ENCODE results near the gene MTMR10. TPM values are rescaled to one million over a fixed set of nuclear protein-coding genes. Genes with fewer than 3 reads are reported as not detected.

The MTMR10 gene
- total RNA-seq, 1 donor from 2014 or later, result 6.1 TPM

DNA sequence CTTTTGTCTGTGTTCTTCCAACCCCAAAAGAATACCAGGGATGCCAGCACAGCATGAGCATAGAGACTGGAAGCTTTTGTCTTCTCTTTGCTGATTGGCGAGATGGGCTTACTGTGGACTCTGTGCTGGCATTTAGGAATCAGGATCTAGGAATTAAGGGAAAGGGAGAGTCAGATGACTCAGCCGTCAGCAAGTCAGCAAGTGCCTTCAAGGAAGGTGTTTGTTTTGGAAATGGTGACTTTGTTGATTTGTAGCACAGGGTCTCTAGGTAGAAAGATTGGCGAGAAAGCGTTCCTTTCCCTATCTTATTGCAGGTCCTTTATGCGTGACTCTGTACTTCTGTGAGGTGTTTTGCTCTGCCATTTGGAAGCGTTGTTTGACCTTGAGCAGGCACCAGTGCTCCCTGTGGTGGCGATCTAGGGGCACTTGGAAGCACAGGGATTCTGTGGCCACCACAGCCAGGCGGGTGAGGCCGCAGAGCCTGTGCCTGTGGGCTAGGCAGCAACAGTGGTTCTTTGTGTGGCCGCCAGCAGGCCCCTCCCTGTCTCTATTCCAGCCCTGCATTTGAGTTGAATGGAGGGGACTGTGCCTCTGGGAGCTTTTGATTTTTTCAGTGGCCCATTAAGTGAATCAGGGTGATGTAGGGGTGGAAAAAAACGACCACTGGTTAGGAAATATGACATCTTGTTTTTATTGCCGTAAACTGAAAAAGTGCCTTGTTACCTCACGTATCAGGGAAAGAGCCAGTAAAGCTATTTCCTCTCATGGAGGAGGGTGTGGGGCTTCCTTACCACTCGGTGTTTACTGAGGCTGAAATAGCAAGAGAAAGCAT, 68.7 kb downstream of the MTMR10 start:
- peak; percentile 50 to 52 for DNase-seq (ENCODE audit: low spot score in 2 of 2)
- no peak for FAIRE-seq

DNA sequence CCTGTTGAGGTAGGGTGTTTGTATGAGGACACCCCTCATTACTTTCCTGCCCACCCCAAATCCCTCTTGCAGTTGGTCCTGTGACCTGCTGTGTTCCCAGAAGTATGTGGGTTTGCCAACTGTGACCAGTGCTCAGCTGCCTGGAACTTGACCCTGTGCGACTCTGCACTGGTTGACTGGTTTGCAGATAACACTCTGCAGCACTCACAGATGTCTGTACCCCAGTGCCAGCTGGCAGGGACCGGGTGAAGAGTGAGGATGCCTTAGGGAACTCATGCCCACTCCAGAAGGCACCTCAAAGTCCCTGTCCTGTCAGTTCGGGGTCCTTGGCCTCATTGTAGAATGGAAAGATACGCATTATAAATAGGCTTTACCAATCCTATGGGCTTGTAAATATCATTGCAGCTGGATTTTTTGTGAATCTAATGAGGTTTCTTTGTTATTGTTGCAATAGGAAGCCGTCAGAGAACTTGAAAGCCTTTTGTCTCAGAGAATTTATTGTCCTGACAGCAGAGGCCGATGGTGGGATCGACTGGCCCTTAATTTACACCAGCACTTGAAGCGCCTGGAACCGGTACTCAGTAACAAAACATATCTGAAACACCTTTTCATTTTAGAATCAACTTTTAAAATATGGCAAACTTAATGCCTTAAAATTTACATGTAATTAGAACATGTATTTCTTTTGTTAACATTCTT, 69.5 kb downstream of the MTMR10 start:
- FAIRE-seq, result no peak
- DNase-seq (ENCODE audit: low spot score in 2 of 2), result peak in 1 of 2 donors; percentile 30

DNA sequence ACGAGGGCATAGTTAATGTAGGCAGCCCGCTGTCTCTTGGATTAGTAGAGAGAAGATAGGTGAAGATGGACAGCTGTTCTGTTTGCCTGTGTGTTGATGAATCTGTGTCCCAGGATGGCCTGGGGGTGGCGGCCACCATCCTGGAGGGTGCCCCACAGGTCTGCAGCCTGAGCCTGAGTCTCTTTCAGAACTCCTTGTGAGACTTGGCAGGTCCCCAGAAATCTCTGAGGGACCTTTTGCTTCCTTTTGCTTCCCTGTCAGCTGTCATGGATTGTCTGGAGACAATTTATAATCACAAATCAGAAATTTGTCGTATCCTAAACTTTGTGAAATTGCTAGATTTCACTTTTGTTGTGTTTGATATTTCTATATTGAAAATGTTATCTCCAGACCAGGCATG, 70.3 kb downstream of the MTMR10 start:
- FAIRE-seq (no peak), DNase-seq (ENCODE audit: low spot score in 2 of 2) (no peak)

DNA sequence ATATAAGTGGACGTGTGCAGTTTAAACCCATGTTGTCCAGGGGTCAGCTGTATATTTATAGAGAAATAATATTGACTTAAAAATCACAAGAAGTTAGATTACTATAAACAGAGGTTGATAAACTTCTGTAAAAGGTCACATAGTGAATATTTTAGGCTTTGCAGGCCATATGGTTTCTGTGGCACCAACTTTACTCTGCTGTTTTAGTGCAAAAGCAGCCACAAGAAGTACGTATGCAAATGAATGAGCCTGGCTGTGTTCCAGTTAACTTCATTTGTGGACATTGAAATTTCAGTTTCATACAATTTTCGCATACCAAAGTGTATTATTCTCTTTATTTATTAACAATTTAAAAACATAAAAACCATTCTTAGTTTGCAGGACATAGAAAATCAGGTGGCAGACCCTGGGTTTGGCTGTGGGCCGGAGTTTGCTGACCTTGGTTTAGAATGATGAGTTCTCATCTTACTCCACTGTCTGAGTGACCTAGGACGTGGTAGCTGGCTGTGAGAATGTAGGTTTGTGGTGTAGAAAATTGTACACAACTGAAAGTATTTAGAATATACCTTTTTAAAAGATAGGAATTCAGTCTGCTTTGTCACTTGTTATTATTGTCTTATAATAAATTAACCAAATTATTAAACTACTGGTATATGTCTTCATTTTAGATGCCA, 71.4 kb downstream of the MTMR10 start:
- no peak for FAIRE-seq
- DNase-seq (ENCODE audit: low spot score in 2 of 2), result no peak

DNA sequence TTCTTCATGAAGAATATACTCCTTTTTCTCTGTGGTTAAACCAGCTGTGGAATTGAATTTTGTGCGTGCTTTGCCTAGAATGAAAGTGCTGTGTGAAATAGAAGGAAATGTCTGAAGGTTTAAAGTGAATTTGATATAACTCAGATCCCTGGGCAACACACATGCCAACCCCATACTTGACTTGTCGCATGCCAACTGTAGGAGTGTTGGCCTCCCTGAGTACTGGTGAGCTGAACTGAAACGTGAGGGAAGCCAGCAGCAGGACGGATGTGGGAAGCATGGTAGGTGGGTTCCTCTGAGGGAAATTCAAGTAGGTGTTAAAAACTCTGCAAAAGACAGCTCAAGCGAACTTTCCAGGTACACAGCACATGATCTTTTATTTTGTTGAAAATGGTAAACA, 73.1 kb downstream of the MTMR10 start:
- no peak for FAIRE-seq
- no peak for DNase-seq (ENCODE audit: low spot score in 2 of 2)

GRCh38 chr15:30917675-30918074, 73.8 kb downstream of the MTMR10 start:
- DNase-seq (ENCODE audit: low spot score in 2 of 2) (no peak), FAIRE-seq (no peak)

GRCh38 chr15:30917013-30917412, 74.4 kb downstream of the MTMR10 start:
- DNase-seq (ENCODE audit: low spot score in 2 of 2), result no peak
- FAIRE-seq, result no peak

GRCh38 chr15:30913761-30914160, 77.7 kb downstream of the MTMR10 start:
- DNase-seq (ENCODE audit: low spot score in 2 of 2), result no peak
- no peak for FAIRE-seq

DNA sequence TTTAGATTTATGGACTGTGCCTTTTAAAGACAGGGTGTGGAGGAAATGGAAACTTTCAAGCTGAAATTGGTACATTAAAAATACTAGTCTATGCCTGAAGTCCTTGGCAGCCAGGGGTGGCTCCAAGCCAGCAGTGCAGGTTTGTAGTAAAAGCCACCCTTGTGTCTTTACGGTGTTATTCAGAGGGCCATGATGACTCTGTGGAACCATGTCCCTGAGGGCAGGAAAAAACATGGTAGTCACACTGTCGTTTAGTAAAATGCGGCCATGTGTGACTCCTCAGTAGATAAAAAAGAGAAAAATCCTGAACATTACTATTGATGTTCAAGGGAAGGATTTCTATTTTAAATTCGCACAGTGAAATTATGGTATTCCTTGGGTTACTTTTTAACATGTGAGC, 85.1 kb downstream of the MTMR10 start:
- no peak for FAIRE-seq
- no peak for DNase-seq (ENCODE audit: low spot score in 2 of 2)

- DNase-seq (ENCODE audit: low spot score in 2 of 2) (no peak), FAIRE-seq (no peak)
These were observed 85.6 kb downstream of the MTMR10 start for GRCh38 chr15:30905821-30906220.

DNA sequence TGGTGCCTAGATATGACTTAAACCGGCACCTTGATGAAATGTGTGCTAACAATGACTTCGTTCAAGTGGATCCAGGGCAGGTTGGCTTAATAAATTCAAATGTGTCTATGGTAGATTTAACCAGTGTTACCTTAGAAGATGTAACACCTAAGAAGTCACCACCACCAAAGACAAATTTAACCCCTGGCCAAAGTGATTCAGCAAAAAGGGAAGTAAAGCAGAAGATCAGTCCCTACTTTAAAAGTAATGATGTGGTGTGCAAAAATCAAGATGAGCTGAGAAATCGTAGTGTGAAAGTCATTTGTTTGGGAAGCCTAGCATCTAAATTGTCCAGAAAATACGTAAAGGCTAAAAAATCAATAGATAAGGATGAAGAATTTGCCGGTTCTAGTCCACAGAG, 86.6 kb downstream of the MTMR10 start:
- no peak for FAIRE-seq
- no peak for DNase-seq (ENCODE audit: low spot score in 2 of 2)

DNA sequence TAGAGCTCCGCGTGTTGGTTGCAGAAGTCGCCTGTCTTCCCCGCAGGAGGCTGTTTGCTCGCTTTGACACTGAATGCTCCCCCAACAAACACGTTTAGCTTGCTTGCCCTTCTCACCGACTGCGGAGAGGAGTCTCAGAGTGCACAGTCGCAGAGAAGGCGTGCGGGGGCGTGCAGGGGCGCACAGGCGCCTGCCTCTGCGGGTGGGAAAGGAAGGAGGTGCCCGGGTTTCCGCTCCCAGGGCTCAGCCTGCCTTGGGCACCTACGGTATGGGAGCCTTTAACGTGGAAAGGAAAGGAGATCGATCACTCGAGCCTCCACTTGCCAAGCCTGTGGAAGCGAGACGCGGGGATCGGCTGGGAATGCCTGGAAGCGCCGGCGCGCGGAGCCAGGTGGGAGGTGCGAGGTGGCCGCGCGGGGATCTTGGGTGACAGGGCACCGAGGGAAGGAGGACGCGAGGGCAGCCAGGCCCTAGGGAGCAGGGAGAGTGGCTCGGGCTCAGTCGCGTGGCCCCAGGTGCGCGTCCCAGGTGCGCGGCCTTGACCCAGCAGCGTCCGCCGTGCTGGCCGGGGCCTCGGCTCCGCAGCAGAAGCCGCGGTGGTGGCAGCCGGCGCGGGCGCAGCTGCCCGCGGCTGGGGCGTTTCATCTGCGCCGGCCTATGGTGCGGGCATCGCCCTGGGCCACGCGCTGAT, 87.8 kb downstream of the MTMR10 start, which contains the start of gene FAN1:
Gene FAN1, plus strand, starts transcription at position 419 of the 691 bp plus-strand sequence. CDS start 749 bp downstream, outside the sequence.
- peak; percentile 87 to 89 for DNase-seq (ENCODE audit: low spot score in 2 of 2)
- FAIRE-seq, result no peak

- FAIRE-seq (no peak), DNase-seq (ENCODE audit: low spot score in 2 of 2) (no peak)
These were observed 89.5 kb downstream of the MTMR10 start for GRCh38 chr15:30901889-30902288.

- FAIRE-seq (no peak), DNase-seq (ENCODE audit: low spot score in 2 of 2) (no peak)
These were observed 95.2 kb downstream of the MTMR10 start for GRCh38 chr15:30896211-30896606.

DNA sequence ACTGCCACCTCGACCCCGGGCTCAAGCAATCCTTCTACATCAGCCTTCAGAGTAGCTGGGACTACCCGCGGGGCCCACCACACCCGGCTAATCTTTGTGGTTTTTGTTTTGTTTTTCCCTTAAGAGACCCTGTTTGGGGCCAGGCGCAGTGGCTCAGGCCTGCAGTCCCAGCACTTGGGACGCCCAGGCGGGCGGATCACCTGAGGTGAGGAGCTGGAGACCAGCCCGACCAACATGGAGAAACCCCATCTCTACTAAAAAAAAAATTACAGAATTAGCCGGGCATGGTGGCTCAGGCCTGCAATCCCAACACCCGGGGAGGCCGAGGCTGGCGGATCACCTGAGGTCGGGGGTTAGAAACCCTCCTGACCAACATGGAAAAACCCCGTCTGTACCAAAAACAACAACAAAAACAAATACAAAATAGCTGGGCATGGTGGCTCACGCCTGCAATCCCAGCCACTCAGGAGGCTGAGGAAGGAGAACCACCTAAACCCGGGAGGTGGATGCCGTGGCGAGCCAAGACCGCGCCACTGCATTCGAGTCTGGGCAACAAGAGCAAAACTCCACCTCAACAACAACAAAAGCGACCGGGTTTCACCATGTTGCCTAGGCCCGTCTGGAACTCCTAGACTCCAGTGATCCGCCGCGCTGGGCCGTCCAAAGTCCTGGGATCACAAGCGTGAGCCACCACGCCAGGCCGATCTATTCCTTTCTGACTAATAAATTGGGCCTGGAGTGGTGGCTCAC, 95.8 kb downstream of the MTMR10 start:
- FAIRE-seq (no peak), DNase-seq (ENCODE audit: low spot score in 2 of 2) (no peak)

DNA sequence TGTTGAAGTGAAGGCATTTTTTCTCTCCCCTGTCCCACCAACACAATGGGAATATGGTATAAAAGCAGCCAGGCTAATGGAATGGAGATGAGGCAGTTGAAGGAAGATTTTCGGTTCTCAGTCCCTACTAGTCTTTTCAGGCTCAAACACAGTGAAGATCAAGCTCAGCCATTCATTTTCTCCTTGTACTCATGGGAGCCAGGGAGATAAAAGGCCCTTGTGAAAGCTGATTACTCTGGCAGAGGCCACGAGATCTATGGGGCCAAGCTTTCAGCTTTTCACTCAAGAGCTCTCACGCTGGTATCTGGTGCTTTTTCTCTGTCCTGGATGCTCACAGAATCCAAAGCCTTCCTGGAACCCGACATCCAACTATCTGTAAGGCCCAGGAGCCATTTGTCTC, 102.2 kb downstream of the MTMR10 start:
- FAIRE-seq (no peak), DNase-seq (ENCODE audit: low spot score in 2 of 2) (peak; percentile 23 to 57)

Measured in frontal cortex (tissue), 4 donors.